ENCODE measurements around the gene RTN4RL1. TPM values are rescaled to one million over a fixed set of nuclear protein-coding genes. Genes with fewer than 3 reads are reported as not detected.

The RTN4RL1 gene
- total and polyA plus RNA-seq, 2 of the 4 experiments (the other 2 are of a cell fraction), result under 0.01 to 0.03 TPM

GRCh38 chr17:1916316-1916715 is 108.8 kb downstream of the RTN4RL1 start:
- Histone ChIP-seq H4K8ac (ENCODE audit: low read depth in 2 of 2, low read length in 2 of 2) (no peak overlapping the region), H3K36me3 (ENCODE audit: control insufficient read depth, insufficient read depth, low read length) (no peaks in the 10 kb centered on the region), H3K4me1 (ENCODE audit: control insufficient read depth, insufficient read depth, low read length) (no peaks in the 10 kb centered on the region), H2BK120ac (ENCODE audit: low read depth, low read length) (no peak overlapping the region), H2BK5ac (ENCODE audit: low read depth, low read length, poor library complexity, severe bottlenecking) (no peak overlapping the region), H3K14ac (replicated peaks; ENCODE audit: low read depth, low read length) (no peak overlapping the region), H2BK20ac (ENCODE audit: low read depth, low read length) (no peak overlapping the region), H3K9me1 (ENCODE audit: insufficient read depth, low read length) (0 out of 2 replicates have a peak, but pooled peaks cover 4% of the 10 kb centered on the region), H3K9me3 (ENCODE audit: control insufficient read depth, insufficient read depth, low read length) (no peaks in the 10 kb centered on the region), H3K79me1 (ENCODE audit: low read depth in 1 of 2, low read length in 2 of 2) (no peaks in the 10 kb centered on the region), H2AK9ac (replicated peaks; ENCODE audit: low read depth, low read length, poor library complexity) (no peak overlapping the region), H2AK5ac (ENCODE audit: low read depth, low read length) (no peak overlapping the region), H2AFZ (replicated peaks; ENCODE audit: low read length, poor library complexity) (no peak overlapping the region), H4K91ac (ENCODE audit: insufficient read depth, low read depth, low read length) (no peak overlapping the region), H3K23ac (ENCODE audit: low read depth, low read length) (no peak overlapping the region), H4K5ac (ENCODE audit: low read depth, low read length) (no peak overlapping the region), H3K4me2 (ENCODE audit: low read depth, low read length) (no peak overlapping the region), H3K4me3 (ENCODE audit: insufficient read depth, low read depth, low read length) (no peak overlapping the region), H3K56ac (ENCODE audit: extremely low read depth, insufficient read depth, low read length) (no peak overlapping the region), H3K27ac (ENCODE audit: insufficient read depth, low read length) (no peak overlapping the region), H3K4ac (ENCODE audit: low read depth, low read length) (no peak overlapping the region), H3K18ac (ENCODE audit: low read depth, low read length) (no peak overlapping the region), H3K27me3 (ENCODE audit: control insufficient read depth, insufficient read depth, low read length) (peaks cover 73% of the 10 kb centered on the region), H2BK15ac (ENCODE audit: low read depth, low read length) (no peak overlapping the region), H3K9ac (ENCODE audit: low read depth, low read length) (no peak overlapping the region), H4K20me1 (ENCODE audit: insufficient read depth, low read length) (no peaks in the 10 kb centered on the region)
- no peak for TF ChIP-seq USF2 (IDR thresholded peaks at IDR 0.05; ENCODE audit: low read depth, low read length)
- TF ChIP-seq POLR2A (IDR thresholded peaks at IDR 0.05; ENCODE audit: low read depth, low read length), result no peak
- intact Hi-C loops (cut with micrococcal nuclease) (no loop called here), in situ Hi-C loops (cut with MboI; ENCODE audit: low sequenced_read_pairs) (no loop called here), dilution Hi-C loops (cut with HindIII; ENCODE audit: low sequenced_read_pairs, unreplicated experiment) (no loop called here)
- WGBS, 2 experiments (ENCODE audit: extremely low coverage in 2 of 2, insufficient read length in 1 of 2), result 71% methylated on average over 7 of the region's 14 CpGs; no CpG with 5 or more reads in 1 of the 2 experiments
- ATAC-seq (ENCODE audit: low read depth) (no peak), DNase-seq (no peak)
- CTCF ChIA-PET, result interaction anchor here (0.6 kb wide), 1 partner anchor 10 kb away, joined by 4 read pairs; no protein-coding TSS in a partner anchor
- BruUV-seq (replicated peaks), result no TSS peak
- POLR2A ChIA-PET (ENCODE audit: unreplicated experiment), result no interaction called here
